Measurements from ENCODE around the gene ILKAP. TPM values are rescaled to one million over a fixed set of nuclear protein-coding genes. Genes with fewer than 3 reads are reported as not detected.

Gene ILKAP
- total RNA-seq, 3 donors from 2014 or later = 31.4 to 43.9 (median 38.3) TPM

GRCh38 chr2:238132463-238133450 lies 70.7 kb downstream of the ILKAP start:
- Histone ChIP-seq H3K36me3 (no peaks in the 10 kb centered on the region), H3K27ac (no peak overlapping the region), H3K27me3 (peaks cover 0 to 4% of the 10 kb centered on the region in 2 donors), H3K4me3 (no peak overlapping the region), H3K4me1 (no peaks in the 10 kb centered on the region), H3K9me3 (no peaks in the 10 kb centered on the region)
- intact Hi-C loops (cut with DNase I; ENCODE audit: low total_unique reads) = no loop called here
- TF ChIP-seq, protein P1, sequence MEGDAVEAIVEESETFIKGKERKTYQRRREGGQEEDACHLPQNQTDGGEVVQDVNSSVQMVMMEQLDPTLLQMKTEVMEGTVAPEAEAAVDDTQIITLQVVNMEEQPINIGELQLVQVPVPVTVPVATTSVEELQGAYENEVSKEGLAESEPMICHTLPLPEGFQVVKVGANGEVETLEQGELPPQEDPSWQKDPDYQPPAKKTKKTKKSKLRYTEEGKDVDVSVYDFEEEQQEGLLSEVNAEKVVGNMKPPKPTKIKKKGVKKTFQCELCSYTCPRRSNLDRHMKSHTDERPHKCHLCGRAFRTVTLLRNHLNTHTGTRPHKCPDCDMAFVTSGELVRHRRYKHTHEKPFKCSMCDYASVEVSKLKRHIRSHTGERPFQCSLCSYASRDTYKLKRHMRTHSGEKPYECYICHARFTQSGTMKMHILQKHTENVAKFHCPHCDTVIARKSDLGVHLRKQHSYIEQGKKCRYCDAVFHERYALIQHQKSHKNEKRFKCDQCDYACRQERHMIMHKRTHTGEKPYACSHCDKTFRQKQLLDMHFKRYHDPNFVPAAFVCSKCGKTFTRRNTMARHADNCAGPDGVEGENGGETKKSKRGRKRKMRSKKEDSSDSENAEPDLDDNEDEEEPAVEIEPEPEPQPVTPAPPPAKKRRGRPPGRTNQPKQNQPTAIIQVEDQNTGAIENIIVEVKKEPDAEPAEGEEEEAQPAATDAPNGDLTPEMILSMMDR (IDR thresholded peaks at IDR 0.05) = no peak
- TF ChIP-seq POLR2A (IDR thresholded peaks at IDR 0.05) (no peak), POLR2AphosphoS5 (IDR thresholded peaks at IDR 0.05) (no peak)
- no peak for DNase-seq (ENCODE audit: low spot score in 2 of 2)

DNA sequence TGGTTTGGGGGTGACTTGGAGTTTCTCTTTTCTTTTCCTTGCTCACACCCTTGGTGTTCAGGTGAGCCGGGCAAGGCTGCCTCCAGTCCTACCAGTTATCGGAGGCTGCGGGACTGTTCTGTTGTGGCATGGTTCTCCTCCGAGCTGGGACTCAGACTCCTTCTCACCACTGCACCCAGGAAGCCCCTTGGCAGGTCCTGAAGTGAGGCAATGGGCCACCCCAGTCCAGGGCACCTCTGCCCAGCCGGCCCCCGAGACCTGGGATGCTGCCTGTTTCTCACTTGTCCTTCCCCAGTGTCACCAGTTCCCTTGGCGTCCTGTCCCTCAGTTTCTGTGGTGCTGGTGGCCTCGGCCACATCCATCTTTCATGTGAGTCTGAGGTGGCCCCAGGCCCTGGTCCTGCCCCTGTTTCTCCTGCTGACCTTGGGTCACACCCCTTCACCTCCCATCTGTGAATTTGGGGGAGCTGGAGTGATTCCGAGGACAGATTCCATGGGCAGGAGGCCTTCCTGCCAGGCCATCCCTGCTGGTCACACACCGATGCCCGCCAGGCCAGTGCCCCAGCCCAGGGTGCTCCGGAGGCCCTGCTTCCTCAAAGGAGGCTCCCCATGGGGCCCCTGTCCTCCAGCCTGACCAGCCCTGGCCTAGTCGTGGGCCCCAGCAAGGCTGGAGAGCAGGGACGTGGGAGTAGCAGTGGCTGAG lies 71.6 kb downstream of the ILKAP start:
- TF ChIP-seq POLR2A (IDR thresholded peaks at IDR 0.05) (no peak), POLR2AphosphoS5 (IDR thresholded peaks at IDR 0.05) (no peak)
- TF ChIP-seq, protein P1 (IDR thresholded peaks at IDR 0.05) = no peak
- Histone ChIP-seq H3K27ac (no peak overlapping the region), H3K4me3 (no peak overlapping the region), H3K36me3 (no peaks in the 10 kb centered on the region), H3K27me3 (peaks cover 0 to 4% of the 10 kb centered on the region in 2 donors), H3K4me1 (no peaks in the 10 kb centered on the region), H3K9me3 (no peaks in the 10 kb centered on the region)
- no peak for DNase-seq (ENCODE audit: low spot score in 2 of 2)
- intact Hi-C loops (cut with DNase I; ENCODE audit: low total_unique reads) = no loop called here

- no peak overlapping the region for H3K4me3 ChIP-seq
- no peaks in the 10 kb centered on the region for H3K4me1 ChIP-seq
- TF ChIP-seq POLR2A (IDR thresholded peaks at IDR 0.05) = no peak
- TF ChIP-seq, protein P1 (IDR thresholded peaks at IDR 0.05) = no peak
- TF ChIP-seq POLR2AphosphoS5 (IDR thresholded peaks at IDR 0.05) = no peak
- intact Hi-C loops (cut with DNase I; ENCODE audit: low total_unique reads) = no loop called here
- H3K9me3 ChIP-seq = no peaks in the 10 kb centered on the region
- no peak for DNase-seq (ENCODE audit: low spot score in 2 of 2)
- no peaks in the 10 kb centered on the region for H3K36me3 ChIP-seq
- H3K27ac ChIP-seq = no peak overlapping the region
- peaks cover 0 to 4% of the 10 kb centered on the region in 2 donors for H3K27me3 ChIP-seq
These were observed 72.5 kb downstream of the ILKAP start for GRCh38 chr2:238130696-238131628.

- Histone ChIP-seq H3K4me1 (no peaks in the 10 kb centered on the region), H3K36me3 (no peaks in the 10 kb centered on the region), H3K9me3 (no peaks in the 10 kb centered on the region), H3K27ac (no peak overlapping the region), H3K4me3 (no peak overlapping the region), H3K27me3 (peaks cover 0 to 4% of the 10 kb centered on the region in 2 donors)
- intact Hi-C loops (cut with DNase I; ENCODE audit: low total_unique reads) = no loop called here
- DNase-seq (ENCODE audit: low spot score in 2 of 2) = no peak
- no peak for TF ChIP-seq POLR2A (IDR thresholded peaks at IDR 0.05)
- TF ChIP-seq, protein P1 (IDR thresholded peaks at IDR 0.05) = no peak
- no peak for TF ChIP-seq POLR2AphosphoS5 (IDR thresholded peaks at IDR 0.05)
These were observed 73.3 kb downstream of the ILKAP start for GRCh38 chr2:238130111-238130695.
